ENCODE data around the gene INPP5D. TPM values are rescaled to one million over a fixed set of nuclear protein-coding genes. Genes with fewer than 3 reads are reported as not detected.

INPP5D gene
- polyA plus RNA-seq, 1 of the 3 experiments (the other 2 are of a cell fraction): 1.3 TPM

- Histone ChIP-seq H4K20me1 (ENCODE audit: insufficient read depth) (no peaks in the 10 kb centered on the region), H3K36me3 (replicated peaks in 1 of 2; ENCODE audit: control insufficient read depth in 1 of 2, insufficient read depth in 2 of 2, low read length in 1 of 2) (no peaks in the 10 kb centered on the region), H3K4me1 (ENCODE audit: control insufficient read depth in 1 of 2, insufficient read depth in 2 of 2, low read depth in 1 of 2, low read length in 1 of 2) (no peaks in the 10 kb centered on the region; a peak in 1 of 4 replicates), H3K9ac (no peak overlapping the region), H3K4me2 (no peak overlapping the region), H3K4me3 (ENCODE audit: low read depth in 2 of 2, low read length in 1 of 2) (no peak overlapping the region), H3K9me2 (no peaks in the 10 kb centered on the region), H3F3A (replicated peaks; ENCODE audit: insufficient read depth) (no peaks in the 10 kb centered on the region), H3K9me3 (no peaks in the 10 kb centered on the region), H2AFZ (ENCODE audit: low read depth) (no peak overlapping the region), H3K27me3 (ENCODE audit: insufficient read depth) (peaks cover 6% of the 10 kb centered on the region; the same call in 1 of the 2 replicates), H3K27ac (ENCODE audit: low read depth in 2 of 2, low read length in 1 of 2) (no peak overlapping the region), H3K79me2 (ENCODE audit: insufficient read depth) (no peaks in the 10 kb centered on the region)
- CTCF ChIA-PET: interaction anchor here (0.6 to 1.4 kb wide), 3 partner anchors 11 to 33 kb away, joined by 3 read pairs; partner anchors contain the start of gene ATG16L1
- 76% methylated on average over 8 of the region's 8 CpGs for WGBS (ENCODE audit: low lambda C conversion rate)
- POLR2A ChIA-PET: no interaction called here
- DNase-seq: no peak
- TF ChIP-seq EZH2phosphoT487 (IDR thresholded peaks at IDR 0.05; ENCODE audit: borderline replicate concordance, low read depth): no peak
- TF ChIP-seq JUND (IDR thresholded peaks at IDR 0.05): no peak
- TF ChIP-seq IRF3 (IDR thresholded peaks at IDR 0.05; ENCODE audit: low read depth, low read length): no peak
- no peak for TF ChIP-seq EP300 (IDR thresholded peaks at IDR 0.05; ENCODE audit: borderline replicate concordance in 1 of 2, low read depth in 1 of 2, low read length in 1 of 2)
- TF ChIP-seq RCOR1 (IDR thresholded peaks at IDR 0.05; ENCODE audit: low read length): no peak
- no peak for TF ChIP-seq NFIC (IDR thresholded peaks at IDR 0.05; ENCODE audit: borderline replicate concordance)
- TF ChIP-seq SIN3A (IDR thresholded peaks at IDR 0.05; ENCODE audit: borderline replicate concordance, low read depth, low read length): no peak
- no peak for TF ChIP-seq GABPA (IDR thresholded peaks at IDR 0.05; ENCODE audit: low read depth)
- no peak for TF ChIP-seq TCF12 (IDR thresholded peaks at IDR 0.05)
- TF ChIP-seq FOSL2 (IDR thresholded peaks at IDR 0.05; ENCODE audit: borderline replicate concordance, low read depth): no peak
- TF ChIP-seq POLR2AphosphoS5 (IDR thresholded peaks at IDR 0.05; ENCODE audit: low read depth, low read length): no peak
- no peak for TF ChIP-seq SMC3 (IDR thresholded peaks at IDR 0.05; ENCODE audit: low read depth, low read length)
- TF ChIP-seq REST (IDR thresholded peaks at IDR 0.05; ENCODE audit: low read depth, low read length): no peak
- no peak for TF ChIP-seq ZBTB33 (IDR thresholded peaks at IDR 0.05; ENCODE audit: borderline replicate concordance, low read depth)
- TF ChIP-seq RAD21 (IDR thresholded peaks at IDR 0.05; ENCODE audit: low read length): no peak
These were observed 157.8 kb downstream of the INPP5D start for GRCh38 chr2:233217892-233218377.
